Loucy (cell line): ENCODE data around the gene FAT3.

Experiments
- H2AFZ ChIP-seq: fragments of 200-600 bp; sonication (generic); 2 replicates; pipeline ENCODE4 v1.6.0; 2016; ENCODE audit warnings: antibody characterized with exemption, mild to moderate bottlenecking, low read length, moderate library complexity
- H3F3A ChIP-seq: fragments of 200-600 bp; 2 replicates; pipeline ENCODE4 v1.6.0; 2016; ENCODE audit warnings: antibody characterized with exemption, low read depth, mild to moderate bottlenecking
- H3K27me3 ChIP-seq: fragments of 200-600 bp; sonication (generic); 2 replicates; pipeline ENCODE4 v1.6.1; 2014; ENCODE audit warnings: low read length, mild to moderate bottlenecking; ENCODE audit not compliant: insufficient read depth, poor library complexity, severe bottlenecking
- H3K36me3 ChIP-seq: fragments of 200-600 bp; sonication (generic); 2 replicates; pipeline ENCODE4 v1.6.1; 2016; ENCODE audit warnings: low read length; ENCODE audit not compliant: insufficient read depth
- H3K4me1 ChIP-seq: fragments of 200-600 bp; sonication (generic); 2 replicates; pipeline ENCODE4 v1.5.1; 2014; ENCODE audit warnings: low read length, mild to moderate bottlenecking; ENCODE audit not compliant: insufficient read depth, poor library complexity, severe bottlenecking
- H3K4me2 ChIP-seq: fragments of 200-600 bp; sonication (generic); 2 replicates; pipeline ENCODE4 v1.6.0; 2014; ENCODE audit warnings: antibody characterized with exemption, low read length, low read depth, mild to moderate bottlenecking; ENCODE audit not compliant: poor library complexity, severe bottlenecking
- H3K4me3 ChIP-seq: fragments of 200-600 bp; sonication (generic); 2 replicates; pipeline ENCODE4 v1.5.1; 2014; ENCODE audit warnings: low read length, mild to moderate bottlenecking, mixed read lengths; ENCODE audit not compliant: poor library complexity, severe bottlenecking
- H3K79me2 ChIP-seq: fragments of 200-600 bp; sonication (generic); 2 replicates; pipeline ENCODE4 v1.6.1; 2014; ENCODE audit warnings: low read length; ENCODE audit not compliant: insufficient read depth
- H3K9ac ChIP-seq: fragments of 200-600 bp; sonication (generic); 2 replicates; pipeline ENCODE4 v1.6.0; 2014; ENCODE audit warnings: mild to moderate bottlenecking, low read depth, low read length, moderate library complexity; ENCODE audit not compliant: poor library complexity, severe bottlenecking
- H3K9me2 ChIP-seq: fragments of 200-600 bp; sonication (generic); replicated peaks from 2 replicates; pipeline ENCODE4 v1.6.1; 2016; ENCODE audit warnings: low read depth, low read length, mixed read lengths
- H3K9me3 ChIP-seq: fragments of 200-600 bp; sonication (generic); 2 replicates; pipeline ENCODE4 v1.6.1; 2014; ENCODE audit warnings: mild to moderate bottlenecking, antibody characterized with exemption, low read length, low read depth; ENCODE audit not compliant: insufficient read depth
- H4K20me1 ChIP-seq: fragments of 200-600 bp; sonication (generic); 2 replicates; pipeline ENCODE4 v1.6.0; 2014; ENCODE audit warnings: antibody characterized with exemption, low read length, mild to moderate bottlenecking; ENCODE audit not compliant: insufficient read depth, poor library complexity, severe bottlenecking
- EZH2phosphoT487 ChIP-seq: fragments of 200-600 bp; IDR thresholded peaks from 2 replicates; pipeline ENCODE4 v1.6.1; 2018; ENCODE audit warnings: antibody characterized with exemption, mild to moderate bottlenecking, moderate library complexity, borderline replicate concordance
- TF ChIP-seq, protein P1 (sequence below): fragments of 200-600 bp; sonication (generic); conservative IDR thresholded peaks from 2 replicates; pipeline ENCODE4 v1.5.1; 2014; ENCODE audit warnings: mild to moderate bottlenecking, antibody characterized with exemption, low read length

Gene FAT3

DNA sequence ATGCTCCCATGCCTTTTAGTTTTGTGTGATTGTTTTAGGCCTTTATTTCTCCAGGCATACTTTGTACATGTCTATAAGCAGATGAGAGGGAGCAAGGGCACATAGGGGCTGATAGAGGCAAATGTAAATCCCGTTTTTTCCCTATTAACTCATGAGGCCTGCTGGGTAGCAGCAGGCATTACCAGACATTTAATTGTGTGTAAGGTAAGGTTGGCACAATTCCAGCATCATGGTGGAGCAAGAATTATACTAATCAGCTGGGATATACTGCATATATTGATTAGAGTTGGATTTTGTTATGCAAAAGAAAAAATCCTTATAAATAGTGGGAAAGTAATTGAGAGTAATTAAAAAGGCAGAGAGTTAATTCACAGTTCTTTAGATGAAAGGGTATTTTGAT, 12.2 kb downstream of the FAT3 start:
- Histone ChIP-seq H3K9me2 (no peaks in the 10 kb centered on the region), H2AFZ (no peak overlapping the region), H3F3A (no peaks in the 10 kb centered on the region), H3K9me3 (no peaks in the 10 kb centered on the region), H3K4me3 (no peak overlapping the region), H3K4me1 (no peaks in the 10 kb centered on the region), H3K9ac (no peak overlapping the region), H3K79me2 (no peaks in the 10 kb centered on the region), H3K36me3 (no peaks in the 10 kb centered on the region), H4K20me1 (no peaks in the 10 kb centered on the region), H3K27me3 (no peaks in the 10 kb centered on the region), H3K4me2 (no peak overlapping the region)
- TF ChIP-seq EZH2phosphoT487, result no peak
- TF ChIP-seq, protein P1, sequence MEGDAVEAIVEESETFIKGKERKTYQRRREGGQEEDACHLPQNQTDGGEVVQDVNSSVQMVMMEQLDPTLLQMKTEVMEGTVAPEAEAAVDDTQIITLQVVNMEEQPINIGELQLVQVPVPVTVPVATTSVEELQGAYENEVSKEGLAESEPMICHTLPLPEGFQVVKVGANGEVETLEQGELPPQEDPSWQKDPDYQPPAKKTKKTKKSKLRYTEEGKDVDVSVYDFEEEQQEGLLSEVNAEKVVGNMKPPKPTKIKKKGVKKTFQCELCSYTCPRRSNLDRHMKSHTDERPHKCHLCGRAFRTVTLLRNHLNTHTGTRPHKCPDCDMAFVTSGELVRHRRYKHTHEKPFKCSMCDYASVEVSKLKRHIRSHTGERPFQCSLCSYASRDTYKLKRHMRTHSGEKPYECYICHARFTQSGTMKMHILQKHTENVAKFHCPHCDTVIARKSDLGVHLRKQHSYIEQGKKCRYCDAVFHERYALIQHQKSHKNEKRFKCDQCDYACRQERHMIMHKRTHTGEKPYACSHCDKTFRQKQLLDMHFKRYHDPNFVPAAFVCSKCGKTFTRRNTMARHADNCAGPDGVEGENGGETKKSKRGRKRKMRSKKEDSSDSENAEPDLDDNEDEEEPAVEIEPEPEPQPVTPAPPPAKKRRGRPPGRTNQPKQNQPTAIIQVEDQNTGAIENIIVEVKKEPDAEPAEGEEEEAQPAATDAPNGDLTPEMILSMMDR, result no peak

DNA sequence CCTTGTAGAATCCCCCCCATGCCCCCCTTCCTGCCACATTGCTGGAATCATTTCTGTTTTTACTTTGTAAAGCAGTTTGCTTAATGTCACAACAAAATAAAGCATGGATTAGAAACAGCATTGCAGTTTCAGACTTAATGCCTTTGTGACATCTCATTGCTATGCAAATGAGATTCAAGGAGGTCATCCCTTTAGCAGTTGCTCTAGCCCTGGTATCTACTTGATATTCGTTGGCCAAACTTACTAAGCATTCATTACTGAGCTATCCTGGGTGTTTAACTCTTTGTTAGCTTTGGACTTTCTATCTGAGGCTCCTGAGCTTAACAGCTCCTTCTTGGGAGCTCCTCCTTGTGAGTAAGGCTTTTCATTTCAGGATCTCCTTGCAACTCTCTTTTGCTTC, 16.3 kb downstream of the FAT3 start:
- TF ChIP-seq EZH2phosphoT487, result no peak
- TF ChIP-seq, protein P1, result no peak
- Histone ChIP-seq H3F3A (no peaks in the 10 kb centered on the region), H3K36me3 (no peaks in the 10 kb centered on the region), H3K9me3 (no peaks in the 10 kb centered on the region), H3K4me3 (no peak overlapping the region), H3K9me2 (no peaks in the 10 kb centered on the region), H3K4me2 (no peak overlapping the region), H2AFZ (no peak overlapping the region; the same call in 1 of the 2 replicates), H3K27me3 (no peaks in the 10 kb centered on the region), H3K79me2 (no peaks in the 10 kb centered on the region), H3K9ac (no peak overlapping the region), H4K20me1 (no peaks in the 10 kb centered on the region), H3K4me1 (no peaks in the 10 kb centered on the region)

DNA sequence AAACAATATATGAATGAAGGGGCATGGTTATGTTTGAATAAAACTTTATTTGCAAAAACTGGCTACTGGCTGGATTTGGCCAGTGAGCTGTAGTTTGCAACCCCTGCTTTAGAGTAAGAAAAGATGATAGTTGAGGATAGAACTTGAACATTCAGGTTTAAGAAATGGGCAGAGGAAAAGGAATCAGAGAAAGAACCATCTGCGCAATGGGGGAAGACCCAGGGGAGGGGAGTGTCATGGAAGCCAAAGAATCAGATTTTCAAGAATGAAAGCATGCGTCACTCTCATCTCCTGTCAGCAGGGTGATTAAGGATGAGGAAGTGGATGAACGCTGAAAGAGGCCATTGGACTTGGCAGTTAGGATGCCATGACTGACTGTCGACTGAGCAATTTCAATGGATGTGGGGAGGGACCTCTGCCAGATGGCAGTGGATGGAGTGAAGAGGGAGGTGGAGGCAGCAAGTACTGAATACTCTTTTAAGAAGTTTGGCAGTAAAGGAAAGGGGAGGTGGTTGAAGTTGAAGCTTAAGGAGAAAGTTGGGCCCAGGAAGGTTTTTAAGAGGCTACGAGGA, 21.2 kb downstream of the FAT3 start:
- TF ChIP-seq, protein P1, result no peak
- no peak for TF ChIP-seq EZH2phosphoT487
- H3K9me2 ChIP-seq, result no peaks in the 10 kb centered on the region

More for the DNA sequence above, 21.2 kb downstream of the FAT3 start:
- no peaks in the 10 kb centered on the region for H3K79me2 ChIP-seq
- no peaks in the 10 kb centered on the region for H3K27me3 ChIP-seq
- no peak overlapping the region for H3K4me3 ChIP-seq
- no peaks in the 10 kb centered on the region for H3K36me3 ChIP-seq
- no peaks in the 10 kb centered on the region for H4K20me1 ChIP-seq
- H3K9me3 ChIP-seq, result no peaks in the 10 kb centered on the region
- H3K9ac ChIP-seq, result no peak overlapping the region
- H2AFZ ChIP-seq, result no peak overlapping the region
- H3F3A ChIP-seq, result no peaks in the 10 kb centered on the region
- H3K4me1 ChIP-seq, result no peaks in the 10 kb centered on the region
- no peak overlapping the region for H3K4me2 ChIP-seq
